RKO (cell line): ENCODE data around the gene RPS14.
"Not testable (repeated sequence)": the region's sequence is repeated elsewhere in the genome, so short reads cannot be mapped to it uniquely, and the experiment has no call there.

Experiments
- DNase-seq: peaks from one replicate; pipeline ENCODE4 v3.0.0-alpha.2; 2016; ENCODE audit warnings: low spot score

The RPS14 gene

GRCh38 chr5:150479416-150479815 lies 29.9 kb upstream of the RPS14 start:
- DNase-seq, result no peak

GRCh38 chr5:150476568-150476967 lies 27.0 kb upstream of the RPS14 start:
- not testable (repeated sequence) for DNase-seq

GRCh38 chr5:150473673-150474358 lies 24.3 kb upstream of the RPS14 start:
- no peak for DNase-seq

DNA sequence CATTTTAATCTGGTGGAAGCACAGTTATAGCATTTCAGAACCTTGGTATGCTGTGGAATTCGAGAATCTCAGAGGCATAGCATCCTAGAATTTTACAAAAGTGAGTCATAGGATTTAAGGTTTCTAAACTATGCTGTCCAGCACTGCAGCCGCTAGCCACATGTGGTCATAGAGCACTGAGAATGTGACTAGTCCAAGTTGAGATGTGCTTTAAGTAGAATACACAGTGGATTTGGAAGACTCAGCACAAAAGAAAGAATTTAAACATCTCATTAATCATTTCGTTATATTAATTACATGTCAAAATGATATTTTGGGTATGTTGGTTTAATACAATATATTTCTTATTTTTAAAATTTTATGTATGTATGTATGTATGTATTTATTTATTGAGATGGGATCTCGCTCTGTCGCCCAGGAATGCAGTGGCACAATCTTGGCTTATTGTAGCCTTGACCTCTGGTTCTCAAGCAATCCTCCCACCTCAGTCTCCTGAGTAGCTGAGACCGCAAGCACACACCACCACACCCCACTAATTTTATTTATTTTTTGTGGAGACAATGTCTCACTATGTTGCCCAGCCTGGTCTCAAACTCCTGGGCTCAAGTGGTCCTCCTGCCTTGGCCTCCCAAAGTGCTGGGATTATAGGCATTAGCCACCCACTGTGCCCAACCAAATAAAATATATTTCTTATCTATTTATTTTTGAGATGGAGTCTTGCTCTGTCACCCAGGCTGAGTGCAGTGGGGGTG lies 20.4 kb upstream of the RPS14 start:
- DNase-seq, result peak; percentile 77

GRCh38 chr5:150468206-150468605 lies 18.7 kb upstream of the RPS14 start:
- no peak for DNase-seq

DNA sequence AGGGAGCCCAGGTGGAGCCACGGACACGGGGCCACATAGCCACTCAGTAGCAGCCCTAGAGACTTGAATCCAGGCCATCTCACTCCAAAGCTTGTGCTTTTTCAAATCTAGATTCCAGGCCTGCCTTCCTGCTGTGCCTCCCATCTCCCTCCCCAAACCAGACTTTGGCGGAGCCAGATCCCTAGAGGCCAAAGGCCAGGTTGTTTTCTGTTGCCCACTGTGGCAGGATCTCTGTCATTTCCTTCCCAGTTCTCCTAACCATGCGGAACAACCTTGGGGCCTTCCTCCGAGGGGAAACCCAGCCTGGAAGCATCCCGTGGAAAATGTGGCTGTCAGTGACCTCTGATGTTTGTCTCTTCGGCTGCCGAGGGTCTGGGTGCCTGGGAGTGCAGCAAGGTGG lies 16.4 kb upstream of the RPS14 start:
- no peak for DNase-seq

DNA sequence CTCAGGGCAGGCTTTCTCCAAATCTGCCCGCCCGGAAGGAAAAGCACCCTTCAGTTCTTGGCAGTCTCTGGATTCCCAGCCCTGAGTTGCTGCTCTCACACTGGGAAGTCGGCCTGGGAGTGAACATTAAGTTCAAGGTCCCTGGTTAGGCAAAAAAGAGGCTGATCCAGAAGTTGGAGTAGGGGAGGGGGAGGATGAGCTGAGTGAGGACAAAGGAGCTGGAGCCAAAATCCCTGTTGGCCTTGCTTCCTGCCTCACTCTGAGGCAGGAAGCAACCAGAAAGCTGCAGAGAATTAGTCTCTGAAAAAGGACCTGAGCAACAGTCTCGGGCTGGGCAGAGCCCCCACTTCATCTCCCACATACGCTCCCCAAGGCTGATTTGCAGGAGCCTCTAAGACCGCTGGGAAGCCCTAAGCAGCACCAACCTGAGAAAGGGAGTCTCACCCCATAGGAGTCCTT lies 15.0 kb upstream of the RPS14 start:
- DNase-seq, result no peak

DNA sequence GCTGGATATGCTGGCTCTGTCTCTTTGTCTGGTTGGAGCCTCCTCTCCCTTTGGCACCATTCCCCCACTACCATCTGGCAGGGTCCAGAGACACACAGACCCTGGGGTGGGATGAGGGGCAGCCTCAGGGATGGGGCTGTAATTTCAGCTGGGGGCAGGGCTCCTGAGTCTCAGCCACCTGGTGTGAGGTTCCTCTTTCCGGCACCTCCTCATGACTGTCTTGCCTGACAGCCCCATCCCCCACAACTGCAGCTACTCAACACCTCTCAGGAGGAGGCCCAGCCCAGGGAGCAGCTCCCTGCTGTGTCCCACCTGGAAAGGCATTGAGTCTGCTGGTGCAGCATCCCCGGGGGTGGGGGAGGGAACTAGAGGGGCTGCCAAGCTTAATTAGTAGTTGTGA lies 11.7 kb upstream of the RPS14 start:
- no peak for DNase-seq

- DNase-seq, result no peak
Measured at GRCh38 chr5:150460781-150461180, 11.2 kb upstream of the RPS14 start.

- DNase-seq, result peak; percentile 69
Measured at GRCh38 chr5:150458802-150459557, 9.4 kb upstream of the RPS14 start.

DNA sequence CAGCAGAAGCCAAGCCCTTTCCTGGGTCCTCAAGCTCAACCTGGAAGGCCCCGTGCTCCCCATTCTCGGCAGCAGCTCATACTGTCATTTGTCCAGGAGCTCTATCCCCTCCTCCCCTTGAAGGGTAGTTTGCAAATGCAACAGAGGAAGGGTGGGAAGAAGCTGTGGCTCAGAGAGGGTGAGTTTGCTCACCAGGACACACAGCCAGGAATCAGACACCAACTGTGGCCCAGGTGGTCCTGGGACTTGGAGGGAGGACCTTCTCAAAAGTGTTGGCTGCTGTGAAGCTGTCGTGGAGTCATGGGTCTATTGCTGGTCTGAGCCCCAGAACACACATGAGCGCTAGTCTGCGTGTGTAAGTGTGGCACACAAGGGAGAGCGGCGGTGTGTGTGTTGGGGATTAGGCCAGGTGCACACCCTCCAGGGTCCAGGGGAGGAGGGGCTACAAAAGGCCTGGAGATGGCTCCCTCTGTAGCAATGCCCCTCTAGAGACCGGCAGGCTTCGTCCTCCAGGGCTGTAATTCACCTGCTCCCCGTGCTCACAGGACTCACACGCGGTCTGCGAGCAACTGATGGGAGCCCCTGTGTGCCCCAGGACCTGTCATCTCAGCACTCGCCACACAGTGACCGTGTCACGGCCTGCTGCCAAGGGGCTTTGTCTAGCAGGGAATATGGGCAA lies 8.2 kb upstream of the RPS14 start:
- DNase-seq, result no peak

DNA sequence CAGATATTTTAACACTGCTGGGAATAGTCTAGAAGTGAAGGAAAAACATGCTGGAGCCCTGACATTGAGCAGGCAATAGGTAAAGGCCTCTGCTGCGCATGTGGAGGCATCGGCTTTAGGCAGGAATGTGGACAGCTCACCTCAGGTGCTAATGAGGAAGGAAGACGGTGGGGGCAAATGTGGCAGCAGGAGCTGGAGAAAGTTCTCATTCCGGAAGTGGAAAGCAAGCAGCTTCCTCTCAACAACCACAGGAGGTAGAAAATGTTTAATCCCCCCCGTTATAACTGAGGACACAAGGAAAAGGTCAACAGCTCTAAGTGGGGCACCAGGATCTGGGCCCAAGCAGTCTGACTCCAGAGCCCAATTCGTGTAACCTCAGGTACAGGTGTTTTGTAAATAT lies 7.6 kb upstream of the RPS14 start:
- no peak for DNase-seq

- no peak for DNase-seq
Measured at GRCh38 chr5:150454492-150455229, 5.1 kb upstream of the RPS14 start.

- DNase-seq, result not testable (repeated sequence)
Measured at GRCh38 chr5:150454027-150454426, 4.5 kb upstream of the RPS14 start.

- no peak for DNase-seq
Measured at GRCh38 chr5:150452914-150453313, 3.4 kb upstream of the RPS14 start.

GRCh38 chr5:150451594-150451993 lies 2.1 kb upstream of the RPS14 start:
- no peak for DNase-seq

GRCh38 chr5:150448952-150449516 lies 505 bp downstream of the RPS14 start:
- no peak for DNase-seq

DNA sequence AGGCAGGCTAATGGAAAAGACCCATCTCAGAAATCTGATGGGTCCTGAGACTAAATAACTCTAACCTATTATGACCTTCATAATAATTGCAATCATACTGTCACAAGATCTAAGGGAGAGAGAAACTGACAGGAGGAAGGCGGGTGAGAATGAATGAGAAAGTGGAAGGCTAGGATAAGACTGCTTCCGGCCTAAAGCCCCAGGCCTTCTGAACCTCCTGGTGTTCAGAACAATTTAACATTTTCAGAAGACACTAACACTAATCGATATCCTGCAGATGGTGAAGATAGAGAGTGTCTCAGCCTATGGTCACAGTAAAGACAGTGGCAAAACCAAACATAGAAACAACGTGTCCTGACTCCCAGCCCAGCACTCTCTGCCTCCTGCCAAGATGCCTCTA lies 1.2 kb downstream of the RPS14 start:
- peak; percentile 43 for DNase-seq

DNA sequence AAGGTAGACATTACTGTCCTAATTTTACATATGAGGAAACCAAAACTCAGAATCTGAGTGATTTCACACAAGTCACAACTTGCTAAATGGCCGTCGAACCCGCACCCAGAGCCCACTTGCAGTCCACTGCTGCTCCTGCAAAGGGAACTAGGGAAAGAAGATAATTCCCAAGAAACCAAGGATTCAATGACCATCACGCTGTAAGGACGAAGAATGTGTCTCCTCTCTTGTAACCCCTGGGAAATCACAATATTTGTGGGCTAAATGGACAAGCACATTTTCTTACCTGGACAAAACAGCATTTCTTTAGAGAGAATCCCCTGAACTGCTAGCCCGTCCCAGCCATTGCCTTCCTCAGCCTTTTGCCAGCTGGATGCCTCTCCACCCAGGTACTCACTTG lies 2.4 kb downstream of the RPS14 start:
- no peak for DNase-seq

DNA sequence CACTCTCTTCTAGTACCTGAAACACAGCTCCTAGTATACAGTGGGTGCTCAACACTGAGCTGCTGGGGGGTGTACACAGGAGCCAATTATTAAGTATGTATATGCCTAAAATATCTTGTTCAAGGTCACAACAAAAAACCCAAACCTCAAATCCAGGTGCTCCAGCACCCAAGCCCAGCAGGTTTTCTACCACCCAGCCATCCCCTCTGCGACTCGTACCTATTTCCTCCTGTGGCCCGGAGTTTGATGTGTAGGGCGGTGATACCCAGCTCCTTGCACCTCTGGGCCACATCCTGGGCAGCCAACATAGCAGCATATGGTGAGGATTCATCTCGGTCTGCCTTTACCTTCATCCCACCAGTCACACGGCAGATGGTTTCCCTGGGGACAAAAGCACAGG lies 3.0 kb downstream of the RPS14 start:
- no peak for DNase-seq

- no peak for DNase-seq
Measured at GRCh38 chr5:150446088-150446487, 3.5 kb downstream of the RPS14 start.
